Medulla oblongata (tissue), 1 donor: ENCODE results near the gene LSM14A.
A peak's percentile ranks its signal among the peaks of the same experiment; 100 is the strongest.
"Not testable (repeated sequence)": the region's sequence is repeated elsewhere in the genome, so short reads cannot be mapped to it uniquely, and the experiment has no call there.

ENCODE experiments used
- DNase-seq: peaks from one replicate; pipeline ENCODE4 v3.0.0-alpha.2; 2015; ENCODE audit errors: extremely low spot score

Gene LSM14A

GRCh38 chr19:34171877-34172660 is at the start of gene LSM14A:
Gene LSM14A (plus strand): TSS chr19:34172504. CDS start chr19:34172643, 139 bp downstream.
- DNase-seq = peak; percentile 83

GRCh38 chr19:34124828-34125227 is 47.5 kb upstream of the LSM14A start:
- no peak for DNase-seq

- no peak for DNase-seq
Measured at GRCh38 chr19:34126966-34127365, 45.3 kb upstream of the LSM14A start.

- DNase-seq = no peak
Measured at GRCh38 chr19:34127684-34128189, 44.6 kb upstream of the LSM14A start.

- no peak for DNase-seq
Measured at GRCh38 chr19:34128558-34129250, 43.6 kb upstream of the LSM14A start.

DNA sequence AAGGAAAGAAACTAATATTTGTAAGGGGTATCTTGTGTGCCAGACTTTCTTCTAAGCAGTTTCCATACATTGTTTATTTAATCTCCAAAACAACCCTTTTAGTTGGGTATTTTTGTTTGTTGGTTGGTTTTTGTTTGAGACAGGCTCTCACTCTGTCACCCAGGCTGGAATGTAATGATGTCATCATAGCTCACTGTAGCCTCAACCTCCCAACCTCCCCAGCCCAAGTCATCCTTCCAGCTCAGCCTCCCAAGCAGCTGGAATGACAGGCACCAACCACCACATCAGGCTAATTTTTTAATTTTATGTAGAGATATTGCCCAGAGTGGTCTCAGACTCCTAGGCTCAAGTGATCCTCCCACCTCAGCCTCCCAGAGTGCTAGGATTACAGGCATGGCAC is 41.2 kb upstream of the LSM14A start:
- DNase-seq = no peak

DNA sequence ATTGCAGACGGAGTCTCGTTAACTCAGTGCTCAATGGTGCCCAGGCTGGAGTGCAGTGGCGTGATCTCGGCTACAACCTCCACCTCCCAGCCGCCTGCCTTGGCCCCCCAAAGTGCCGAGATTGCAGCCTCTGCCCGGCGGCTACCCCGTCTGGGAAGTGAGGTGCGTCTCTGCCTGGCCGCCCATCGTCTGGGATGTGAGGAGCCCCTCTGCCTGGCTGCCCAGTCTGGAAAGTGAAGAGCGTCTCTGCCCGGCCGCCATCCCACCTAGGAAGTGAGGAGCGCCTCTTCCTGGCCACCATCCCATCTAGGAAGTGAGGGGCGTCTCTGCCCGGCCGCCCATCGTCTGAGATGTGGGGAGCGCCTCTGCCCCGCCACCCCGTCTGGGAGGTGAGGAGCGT is 40.2 kb upstream of the LSM14A start:
- DNase-seq = not testable (repeated sequence)

- not testable (repeated sequence) for DNase-seq
Measured at GRCh38 chr19:34132706-34133105, 39.6 kb upstream of the LSM14A start.

DNA sequence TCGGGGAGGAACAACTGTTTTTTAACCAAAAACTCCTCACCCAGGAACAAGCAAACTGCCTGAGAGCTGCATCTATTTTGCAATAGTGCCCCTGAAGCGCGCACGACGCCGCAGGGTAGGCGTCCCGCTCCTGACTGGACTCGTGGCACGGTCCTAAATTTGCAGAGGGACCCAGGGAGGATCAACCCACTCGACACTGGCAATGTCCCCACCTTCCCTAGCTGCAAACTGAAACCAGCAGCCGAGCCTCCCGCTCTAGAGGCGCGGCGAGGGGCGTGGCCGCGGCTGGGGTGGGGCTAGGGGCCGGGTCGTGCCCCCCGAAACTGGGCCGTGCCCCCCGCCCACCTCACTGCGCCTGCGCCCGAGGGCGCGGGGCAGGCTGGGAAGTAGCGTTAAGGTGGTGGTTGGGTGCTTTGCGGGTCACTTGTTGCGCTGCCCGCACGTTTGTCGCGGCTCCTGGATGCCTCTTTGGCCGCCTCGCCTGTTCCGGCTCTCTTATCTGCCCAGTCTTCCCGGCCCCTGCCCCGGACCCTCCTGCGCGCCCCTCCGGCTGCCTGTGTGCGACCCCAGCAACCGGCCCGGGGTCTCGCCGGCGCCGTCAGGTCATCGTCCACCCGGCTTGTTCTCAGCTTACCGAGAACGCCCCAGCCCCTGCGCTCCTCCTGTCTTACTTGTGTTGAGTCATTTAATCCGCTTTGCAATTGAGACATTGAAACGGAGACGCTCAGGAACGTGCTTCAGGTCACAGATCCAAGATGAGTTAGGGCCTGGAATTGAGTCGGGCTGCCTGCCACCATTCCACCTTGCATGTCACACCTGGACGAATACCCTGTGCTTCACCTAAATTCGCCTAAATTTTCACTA is 37.9 kb upstream of the LSM14A start:
- DNase-seq = peak; percentile 89

DNA sequence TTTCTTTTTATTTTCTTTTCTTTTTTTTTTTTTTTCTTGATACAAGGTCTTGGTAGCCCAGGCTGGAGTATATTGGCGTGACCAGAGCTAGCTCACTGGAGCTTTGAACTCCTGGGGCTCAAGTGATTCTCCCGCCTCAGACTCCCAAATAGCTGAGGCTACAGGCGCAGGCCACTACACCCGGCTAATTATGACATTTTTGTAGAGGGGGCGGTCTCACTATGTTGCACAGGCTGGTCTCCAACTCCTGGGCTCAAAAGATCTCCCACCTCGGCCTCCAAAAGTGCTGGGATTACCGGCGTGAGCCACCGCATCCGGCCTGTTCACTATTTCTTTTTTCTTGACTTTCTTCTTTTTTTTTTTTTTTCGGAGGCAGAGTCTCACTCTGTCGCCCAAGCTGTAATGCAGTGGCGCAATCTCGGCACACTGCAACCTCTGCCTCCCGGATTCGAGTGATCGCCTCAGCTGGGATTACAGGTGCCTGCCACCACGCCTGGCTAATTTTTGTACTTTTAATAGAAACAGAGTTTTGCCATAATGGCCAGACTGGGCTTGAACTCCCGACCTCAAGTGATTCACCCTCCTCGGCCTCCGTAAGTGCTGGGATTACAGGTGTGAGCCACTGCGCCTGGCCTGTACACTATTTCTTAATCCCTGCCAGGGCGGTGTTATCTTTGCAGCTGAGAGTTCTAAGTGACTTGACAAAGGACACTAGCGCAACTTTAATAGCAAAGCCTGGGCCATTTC is 37.1 kb upstream of the LSM14A start:
- no peak for DNase-seq

GRCh38 chr19:34135821-34136611 is 36.3 kb upstream of the LSM14A start:
- no peak for DNase-seq

DNA sequence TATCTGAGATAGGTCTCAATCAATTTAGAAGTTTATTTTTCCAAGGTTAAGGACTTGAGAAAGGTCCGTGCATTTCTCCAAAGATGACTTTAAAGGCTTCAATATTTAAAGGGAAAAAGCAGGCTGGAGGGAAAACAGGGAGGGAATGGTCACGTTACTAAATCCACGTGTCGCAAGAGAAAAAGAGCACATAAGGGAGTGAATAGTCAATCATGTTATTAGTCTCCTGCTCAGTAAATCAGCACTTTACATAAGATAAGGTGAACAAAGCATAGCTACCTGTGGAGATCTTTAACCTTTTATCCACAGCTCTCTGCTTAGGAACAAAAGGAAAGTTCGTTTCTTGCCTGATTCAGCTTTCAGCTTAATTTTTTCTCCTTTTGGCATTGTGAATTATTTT is 31.3 kb upstream of the LSM14A start:
- no peak for DNase-seq

- no peak for DNase-seq
Measured at GRCh38 chr19:34142440-34142839, 29.9 kb upstream of the LSM14A start.

- DNase-seq = peak; percentile 75
Measured at GRCh38 chr19:34145741-34146202, 26.5 kb upstream of the LSM14A start.

DNA sequence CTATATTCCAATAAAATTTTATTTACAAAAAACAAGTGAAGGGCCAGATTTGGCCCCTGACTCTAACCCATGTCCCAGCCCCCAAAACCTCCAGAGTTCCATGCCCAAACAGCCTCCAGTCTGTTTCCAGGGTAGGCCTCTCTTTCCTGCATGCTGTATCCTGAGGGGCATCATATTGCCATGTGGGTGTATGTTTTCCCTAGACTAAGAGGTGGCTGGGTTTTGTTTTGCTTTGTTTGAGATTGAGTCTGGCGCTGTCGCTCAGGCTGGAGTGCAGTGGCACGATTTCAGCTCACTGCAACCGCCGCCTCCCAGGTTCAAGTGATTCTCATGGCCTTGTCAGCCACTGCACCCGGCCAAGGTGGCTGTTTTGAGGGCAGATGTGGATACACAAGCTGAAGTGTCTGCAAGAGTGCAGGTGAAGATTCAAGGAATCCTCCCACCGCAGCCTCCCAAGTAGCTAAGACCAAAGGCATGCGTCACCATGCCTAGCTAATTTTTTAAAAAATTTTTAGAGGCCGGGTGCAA is 23.6 kb upstream of the LSM14A start:
- DNase-seq = no peak

- no peak for DNase-seq
Measured at GRCh38 chr19:34149873-34150272, 22.4 kb upstream of the LSM14A start.

DNA sequence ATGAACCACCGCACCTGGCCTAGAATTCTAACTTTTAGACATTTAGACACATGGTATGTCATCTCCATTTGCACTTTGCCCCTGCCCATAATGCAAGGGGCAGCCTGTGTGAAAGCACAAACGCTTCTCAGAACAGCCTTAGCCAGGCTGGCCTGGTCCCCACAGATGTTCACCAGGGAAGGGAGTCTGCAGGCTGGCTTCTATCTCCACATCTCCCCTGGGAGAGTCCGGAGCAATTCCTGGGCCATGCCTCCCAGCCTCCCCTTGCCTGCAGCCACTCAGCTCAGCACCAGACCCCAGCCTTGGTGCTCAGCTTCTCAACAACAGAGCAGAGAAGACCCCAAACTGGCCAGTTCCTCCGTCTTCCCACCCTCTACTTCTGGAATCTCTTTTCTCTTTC is 21.7 kb upstream of the LSM14A start:
- no peak for DNase-seq

DNA sequence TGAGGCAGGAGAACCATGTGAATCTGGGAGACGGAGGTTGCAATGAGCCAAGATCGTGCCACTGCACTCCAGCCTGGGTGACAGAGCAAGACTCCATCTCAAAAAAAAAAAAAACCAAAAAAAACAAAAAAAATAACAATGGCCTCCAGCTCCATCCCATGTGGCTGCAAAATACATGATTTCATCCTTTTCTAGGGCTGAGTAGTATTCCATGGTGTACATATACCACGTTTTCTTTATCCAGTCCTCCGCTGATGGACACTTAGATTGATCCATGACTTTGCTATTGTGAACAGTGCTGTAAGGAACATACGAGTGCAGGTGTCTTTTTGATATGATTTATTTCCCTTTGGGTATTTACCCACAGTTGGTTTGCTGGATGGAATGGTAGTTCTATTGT is 20.9 kb upstream of the LSM14A start:
- no peak for DNase-seq

DNA sequence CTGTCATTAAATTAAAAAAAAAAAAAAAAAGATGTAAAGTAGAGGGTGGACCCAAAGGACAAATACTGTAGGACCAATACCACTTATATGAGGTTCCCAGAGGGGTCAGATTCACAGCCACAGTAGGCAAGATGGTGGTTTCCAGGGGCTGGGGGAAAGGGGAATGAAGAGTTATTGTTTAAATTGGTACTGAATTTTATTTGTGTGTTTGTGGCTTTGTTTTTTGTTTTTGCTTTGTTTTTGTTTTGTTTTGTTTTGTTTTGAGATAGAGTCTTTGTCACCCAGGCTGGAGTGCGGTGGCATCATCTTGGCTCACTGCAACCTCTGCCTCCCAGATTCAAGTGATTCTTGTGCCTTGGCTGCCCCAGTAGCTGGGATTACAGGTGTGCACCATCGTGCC is 17.9 kb upstream of the LSM14A start:
- no peak for DNase-seq

- no peak for DNase-seq
Measured at GRCh38 chr19:34155686-34156085, 16.6 kb upstream of the LSM14A start.
